HG03060 (cell line): Measurements from ENCODE around the gene GRIA4.
"Not testable (repeated sequence)": the region's sequence is repeated elsewhere in the genome, so short reads cannot be mapped to it uniquely, and the experiment has no call there.

Experiments
- ATAC-seq: cut with Tn5 transposase; IDR thresholded peaks from one replicate; pipeline ENCODE4 v1.9.1; 2021; ENCODE audit warnings: low read depth, moderate number of reproducible peaks; ENCODE audit not compliant: unreplicated experiment

The GRIA4 gene

DNA sequence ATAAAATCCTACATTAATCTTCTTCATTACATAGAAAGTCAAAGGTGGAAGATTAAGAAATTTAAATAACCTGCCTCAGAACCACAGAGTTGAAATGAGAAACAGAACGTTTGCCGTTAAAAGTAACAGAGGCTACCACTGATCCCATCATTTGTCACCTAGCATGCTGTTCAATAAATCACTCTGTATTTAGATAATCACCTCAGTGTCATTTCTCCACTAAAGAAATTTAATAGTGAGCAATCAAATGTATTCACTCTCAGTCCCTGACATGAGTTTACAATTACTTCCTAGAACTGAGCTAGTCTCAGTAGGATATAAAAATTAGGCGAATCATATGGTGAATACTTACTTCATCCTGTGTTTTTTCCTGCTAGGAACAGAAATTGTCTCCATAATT is 242.5 kb downstream of the GRIA4 start:
- no peak for ATAC-seq

- no peak for ATAC-seq
Observed at GRCh38 chr11:105854269-105854668, 244.4 kb downstream of the GRIA4 start.

GRCh38 chr11:105856954-105857353 is 247.1 kb downstream of the GRIA4 start:
- ATAC-seq: no peak

DNA sequence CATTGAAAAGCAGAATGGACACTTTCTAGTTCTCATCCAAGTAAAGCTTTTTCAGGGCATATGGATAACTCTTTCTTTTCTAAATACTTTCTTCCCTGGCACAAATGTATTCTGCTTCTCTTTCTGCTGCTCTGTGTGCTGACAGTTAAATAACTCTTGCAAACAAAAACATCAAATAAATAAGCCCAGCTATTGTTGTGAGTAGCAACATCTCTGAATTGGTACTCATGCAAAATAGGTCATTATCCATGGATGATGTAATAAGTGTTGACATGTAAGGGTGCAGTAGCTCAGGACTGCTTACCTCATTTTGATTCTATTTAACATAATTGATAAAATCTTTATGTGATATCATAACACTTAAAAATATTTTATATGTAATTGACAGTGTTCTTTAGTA is 247.9 kb downstream of the GRIA4 start:
- ATAC-seq: no peak

- ATAC-seq: no peak
Observed at GRCh38 chr11:105858841-105859240, 249.0 kb downstream of the GRIA4 start.

DNA sequence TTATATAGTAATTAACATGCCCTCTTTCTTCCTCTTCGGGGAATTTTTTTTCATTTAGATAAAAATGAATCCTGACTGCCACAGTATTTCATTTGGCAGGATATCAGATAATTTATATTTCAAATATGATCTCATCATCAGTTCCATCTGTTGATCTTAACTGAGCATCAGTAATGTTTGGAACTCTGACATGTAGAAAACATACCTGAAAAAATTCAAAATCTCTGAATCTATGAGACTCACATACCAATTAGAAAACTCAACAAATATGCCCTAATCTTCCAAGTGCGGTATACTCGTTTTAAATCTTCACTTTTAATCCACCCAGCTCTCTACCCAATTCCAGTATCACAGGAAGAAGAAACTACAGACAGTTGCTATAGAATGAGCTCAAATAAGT is 250.2 kb downstream of the GRIA4 start:
- no peak for ATAC-seq

DNA sequence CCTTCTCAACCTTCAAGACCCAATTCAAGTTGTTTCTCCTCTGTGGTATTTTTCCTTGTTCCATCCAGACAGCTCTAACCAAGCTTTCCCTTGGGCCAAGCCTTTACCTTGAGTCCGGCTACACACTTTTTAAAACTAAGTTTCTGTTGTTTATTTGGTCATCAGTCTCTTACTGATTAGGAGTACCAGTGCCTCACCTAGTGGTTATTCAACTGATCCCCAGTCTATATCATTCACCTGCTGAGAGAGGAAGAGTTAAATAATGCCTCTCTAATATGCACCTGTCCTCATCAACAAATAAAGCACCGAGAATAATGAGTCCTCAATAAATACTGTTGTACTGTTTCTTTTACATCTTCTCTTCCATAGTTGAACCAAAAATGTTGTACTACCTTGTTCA is 251.4 kb downstream of the GRIA4 start:
- no peak for ATAC-seq

GRCh38 chr11:105862736-105863367 is 253.0 kb downstream of the GRIA4 start:
- ATAC-seq: no peak

DNA sequence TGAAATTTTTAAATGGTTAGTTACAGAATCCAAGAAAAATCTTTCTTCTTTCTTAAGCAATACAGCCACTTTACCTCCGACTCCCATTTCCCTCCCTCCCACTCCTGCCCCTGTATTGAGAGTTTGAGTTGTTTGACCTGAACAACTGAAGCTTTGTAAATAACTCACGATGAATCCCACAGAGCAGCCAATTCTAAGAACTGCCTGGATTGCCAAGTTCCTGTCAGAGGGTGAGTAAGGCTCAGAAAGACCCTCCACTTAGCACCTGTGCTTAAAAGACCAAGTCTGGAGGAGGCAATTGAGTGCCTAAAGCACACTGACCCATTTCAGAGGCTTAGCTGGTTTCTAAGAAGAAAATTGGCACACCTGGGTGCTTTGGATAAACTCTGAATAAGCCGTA is 253.7 kb downstream of the GRIA4 start:
- no peak for ATAC-seq

- no peak for ATAC-seq
Observed at GRCh38 chr11:105867742-105868141, 257.9 kb downstream of the GRIA4 start.

- no peak for ATAC-seq
Observed at GRCh38 chr11:105868762-105869285, 259.0 kb downstream of the GRIA4 start.

GRCh38 chr11:105870516-105871113 is 260.7 kb downstream of the GRIA4 start:
- ATAC-seq: no peak

DNA sequence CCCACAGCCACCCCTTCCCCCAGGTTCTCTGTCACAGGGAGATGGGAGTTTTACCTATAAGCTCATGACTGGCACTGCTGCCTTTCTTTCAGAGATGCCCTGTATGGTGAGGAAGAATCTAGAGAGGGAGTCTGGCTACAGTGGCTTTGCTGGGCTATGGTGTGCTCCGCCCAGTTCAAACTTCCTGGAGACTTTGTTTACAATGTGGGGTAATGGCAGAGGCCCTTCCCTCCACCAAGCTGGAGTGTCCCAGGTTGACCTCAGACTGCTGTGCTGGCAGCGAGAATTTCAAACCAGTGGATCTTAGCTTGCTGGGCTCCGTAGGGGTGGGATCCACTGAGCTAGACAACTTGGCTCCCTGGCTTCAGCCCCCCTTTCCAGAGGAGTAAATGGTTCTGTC is 268.6 kb downstream of the GRIA4 start:
- no peak for ATAC-seq

- ATAC-seq: not testable (repeated sequence)
Observed at GRCh38 chr11:105878927-105879326, 269.1 kb downstream of the GRIA4 start.

- ATAC-seq: no peak
Observed at GRCh38 chr11:105881027-105881426, 271.2 kb downstream of the GRIA4 start.

DNA sequence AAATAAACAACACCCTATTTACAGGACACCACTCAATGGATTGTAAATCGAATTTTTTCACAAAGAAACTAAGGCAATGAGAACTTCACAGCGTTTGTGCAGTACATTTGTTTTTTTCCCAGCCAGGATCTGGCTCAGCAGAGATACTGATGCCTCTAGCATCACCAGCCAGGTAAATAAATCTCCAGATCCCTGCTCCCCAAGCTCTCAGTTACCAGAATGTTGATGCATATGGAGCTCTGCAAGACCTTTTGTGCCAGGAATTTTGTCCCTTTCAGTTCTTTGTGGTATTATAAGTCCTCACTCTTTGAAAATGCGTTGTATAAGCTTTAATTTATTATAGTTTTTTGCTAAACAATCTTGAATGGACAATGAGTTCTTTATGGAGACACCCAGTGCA is 274.6 kb downstream of the GRIA4 start:
- no peak for ATAC-seq

DNA sequence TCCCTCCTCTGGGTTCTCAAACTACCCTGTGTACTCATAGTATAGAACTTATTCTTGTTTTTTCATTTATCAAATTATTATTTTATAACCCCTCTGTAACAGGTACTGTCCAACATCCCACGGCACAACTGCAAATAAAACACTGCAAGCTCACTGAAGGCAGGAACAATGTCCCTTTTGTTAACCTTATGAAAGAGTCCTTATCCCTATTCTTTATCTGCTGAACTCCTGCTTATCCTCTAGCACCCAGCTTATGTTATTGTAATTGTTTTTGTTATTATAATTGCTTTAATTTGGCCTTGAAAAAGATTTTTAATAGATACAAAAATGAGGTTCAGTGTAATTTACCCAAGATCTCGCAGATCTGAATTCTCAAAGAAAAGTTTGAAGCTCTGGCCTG is 281.8 kb downstream of the GRIA4 start:
- ATAC-seq: no peak

GRCh38 chr11:105897161-105897560 is 287.3 kb downstream of the GRIA4 start:
- ATAC-seq: no peak

DNA sequence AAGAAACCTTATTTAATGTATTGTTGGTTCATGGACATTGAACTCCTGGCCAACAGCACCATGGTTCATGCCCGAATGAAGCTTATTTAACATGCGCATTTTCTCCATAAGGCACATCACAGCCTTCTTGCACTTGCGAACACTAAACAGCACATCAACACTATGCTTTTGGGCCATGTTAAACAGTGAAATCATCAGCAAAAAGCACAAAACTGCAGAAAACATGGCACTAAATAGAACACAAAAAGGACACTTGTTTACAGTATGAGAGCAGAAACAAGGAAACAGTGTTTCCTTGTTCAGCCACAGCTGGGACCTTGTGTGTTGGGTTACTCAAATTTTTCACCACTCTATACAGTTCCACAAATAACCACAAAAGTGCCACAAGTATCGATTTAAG is 289.9 kb downstream of the GRIA4 start:
- ATAC-seq: no peak

- no peak for ATAC-seq
Observed at GRCh38 chr11:105900515-105901035, 290.7 kb downstream of the GRIA4 start.

DNA sequence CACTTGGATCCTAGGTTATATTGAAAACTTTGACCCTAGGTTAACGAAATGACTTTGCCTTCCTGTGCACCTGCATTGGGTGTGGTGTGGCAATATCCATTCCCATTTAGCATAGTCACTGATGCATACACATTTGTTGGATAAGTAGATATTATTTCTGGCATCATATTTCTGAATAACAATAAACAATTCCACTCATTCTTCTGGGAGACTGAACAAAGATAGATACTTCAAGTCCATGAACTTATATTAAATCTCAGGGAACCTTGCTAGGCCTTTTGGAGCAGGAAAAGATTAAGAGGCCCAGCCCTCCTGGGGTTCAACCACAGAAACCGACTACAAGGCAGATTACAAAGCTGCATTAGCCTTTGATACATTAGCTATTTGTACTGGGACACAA is 293.2 kb downstream of the GRIA4 start:
- no peak for ATAC-seq

DNA sequence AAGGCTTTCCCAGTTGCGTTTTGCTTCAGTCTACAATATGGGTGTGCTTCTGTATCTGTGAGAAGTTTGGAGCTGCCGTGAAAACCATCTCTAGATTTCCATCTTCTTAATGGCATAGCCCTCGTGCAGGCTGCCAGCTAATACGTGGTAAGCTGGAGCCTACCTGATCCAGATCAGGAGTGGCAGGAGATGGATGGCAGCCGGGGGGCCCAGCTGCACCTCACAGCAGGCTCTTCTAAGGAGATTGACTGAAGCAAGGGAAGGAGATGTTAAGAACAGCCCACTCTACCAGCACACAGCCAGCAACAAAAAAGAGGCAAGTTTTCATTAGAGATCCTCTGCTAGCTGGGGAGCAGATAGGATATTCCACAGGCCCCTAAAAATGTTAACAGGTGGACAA is 296.6 kb downstream of the GRIA4 start:
- ATAC-seq: no peak
